DND-41 (cell line): ENCODE data around the gene NEMP2.

Experiments used
- ATAC-seq: fragments of 200-7000 bp; cut with Tn5 transposase; 3 replicates; pipeline ENCODE4 v1.9.1; 2021; ENCODE audit warnings: low read depth; ENCODE audit not compliant: insufficient read depth
- DNase-seq: peaks from one replicate; pipeline ENCODE4 v3.0.0-alpha.2; 2020
- H2AFZ ChIP-seq: 2 replicates; pipeline ENCODE4 v1.6.0; 2012; ENCODE audit warnings: low read depth, low read length
- H3K27ac ChIP-seq: 2 replicates; pipeline ENCODE4 v1.5.1; 2012; ENCODE audit warnings: low read length, inconsistent platforms
- H3K27me3 ChIP-seq: fragments of 200-600 bp; sonication (generic); 2 replicates; pipeline ENCODE4 v1.6.0; 2012; ENCODE audit warnings: low read length, mild to moderate bottlenecking, inconsistent platforms; ENCODE audit not compliant: insufficient read depth, poor library complexity
- H3K36me3 ChIP-seq: 2 replicates; pipeline ENCODE4 v1.5.1; 2012; ENCODE audit warnings: low read length, inconsistent platforms; ENCODE audit not compliant: insufficient read depth
- H3K4me1 ChIP-seq: 2 replicates; pipeline ENCODE4 v1.5.1; 2012; ENCODE audit warnings: mild to moderate bottlenecking, low read length; ENCODE audit not compliant: insufficient read depth
- H3K4me2 ChIP-seq: 2 replicates; pipeline ENCODE4 v1.6.0; 2012; ENCODE audit warnings: mild to moderate bottlenecking, moderate library complexity, low read length, inconsistent platforms; ENCODE audit not compliant: insufficient read depth
- H3K4me3 ChIP-seq, 2 experiments: fragments of 200-600 bp in 1 of 2; shearing (Covaris generic) in 1 of 2; 2 replicates each; pipeline ENCODE4 v1.5.1; 2012 to 2016; ENCODE audit warnings: inconsistent platforms in 2 of 2, low read length in 2 of 2, mild to moderate bottlenecking in 2 of 2, low read depth in 1 of 2, moderate library complexity in 1 of 2
- H3K79me2 ChIP-seq: 2 replicates; pipeline ENCODE4 v1.6.0; 2012; ENCODE audit warnings: low read length, inconsistent platforms; ENCODE audit not compliant: insufficient read depth
- H3K9ac ChIP-seq: 2 replicates; pipeline ENCODE4 v1.6.0; 2012; ENCODE audit warnings: low read depth, mild to moderate bottlenecking, inconsistent platforms, low read length, moderate library complexity
- H3K9me3 ChIP-seq: 2 replicates; pipeline ENCODE4 v1.5.1; 2012; ENCODE audit warnings: low read length, moderate library complexity, mild to moderate bottlenecking, inconsistent platforms; ENCODE audit not compliant: insufficient read depth, severe bottlenecking
- H4K20me1 ChIP-seq: 2 replicates; pipeline ENCODE4 v1.6.0; 2012; ENCODE audit warnings: low read length; ENCODE audit not compliant: insufficient read depth
- CTCF ChIP-seq: IDR thresholded peaks from 2 replicates; pipeline ENCODE4 v1.5.1; 2012; ENCODE audit warnings: borderline replicate concordance, low read length, moderate library complexity, mild to moderate bottlenecking; ENCODE audit not compliant: poor library complexity, severe bottlenecking; ENCODE audit errors: extremely low read depth
- EZH2 ChIP-seq: IDR thresholded peaks from 3 replicates; pipeline ENCODE4 v1.6.1; 2012; ENCODE audit warnings: borderline replicate concordance, low read depth, mild to moderate bottlenecking, moderate library complexity, low read length, inconsistent platforms; ENCODE audit not compliant: severe bottlenecking

The NEMP2 gene

GRCh38 chr2:190551928-190552327 is 17.4 kb upstream of the NEMP2 start:
- DNase-seq (no peak), ATAC-seq (no peak)
- Histone ChIP-seq H2AFZ (no peak overlapping the region), H3K27ac (no peak overlapping the region), H3K36me3 (no peaks in the 10 kb centered on the region), H3K9me3 (no peaks in the 10 kb centered on the region), H3K4me1 (no peaks in the 10 kb centered on the region), H3K4me3 (no peak overlapping the region), H3K27me3 (no peaks in the 10 kb centered on the region), H3K79me2 (no peaks in the 10 kb centered on the region), H3K4me2 (no peak overlapping the region), H4K20me1 (no peaks in the 10 kb centered on the region), H3K9ac (no peak overlapping the region)
- TF ChIP-seq EZH2: no peak
- TF ChIP-seq CTCF: no peak

GRCh38 chr2:190550137-190550536 is 15.6 kb upstream of the NEMP2 start:
- no peaks in the 10 kb centered on the region for H3K27me3 ChIP-seq
- no peaks in the 10 kb centered on the region for H3K36me3 ChIP-seq
- no peak overlapping the region for H3K4me3 ChIP-seq
- no peaks in the 10 kb centered on the region for H3K9me3 ChIP-seq
- no peak for TF ChIP-seq CTCF
- TF ChIP-seq EZH2: no peak
- no peaks in the 10 kb centered on the region for H3K4me1 ChIP-seq
- no peak overlapping the region for H3K27ac ChIP-seq
- DNase-seq: no peak
- no peak overlapping the region for H2AFZ ChIP-seq
- no peaks in the 10 kb centered on the region for H4K20me1 ChIP-seq
- no peak overlapping the region for H3K9ac ChIP-seq
- no peaks in the 10 kb centered on the region for H3K79me2 ChIP-seq
- H3K4me2 ChIP-seq: no peak overlapping the region
- no peak for ATAC-seq

- Histone ChIP-seq H3K27ac (no peak overlapping the region), H2AFZ (no peak overlapping the region), H3K36me3 (no peaks in the 10 kb centered on the region), H3K27me3 (no peaks in the 10 kb centered on the region), H3K4me2 (no peak overlapping the region), H3K9me3 (no peaks in the 10 kb centered on the region), H3K4me3 (no peak overlapping the region), H3K79me2 (no peaks in the 10 kb centered on the region), H3K9ac (no peak overlapping the region), H4K20me1 (no peaks in the 10 kb centered on the region), H3K4me1 (no peaks in the 10 kb centered on the region)
- no peak for DNase-seq
- TF ChIP-seq EZH2: no peak
- no peak for TF ChIP-seq CTCF
- no peak for ATAC-seq
These were observed 13.4 kb upstream of the NEMP2 start for GRCh38 chr2:190547886-190548285.

- no peaks in the 10 kb centered on the region for H3K4me1 ChIP-seq
- H3K4me2 ChIP-seq: no peak overlapping the region
- TF ChIP-seq EZH2 (no peak), CTCF (no peak)
These were observed 12.2 kb upstream of the NEMP2 start for GRCh38 chr2:190546734-190547133.

More at GRCh38 chr2:190546734-190547133, 12.2 kb upstream of the NEMP2 start:
- DNase-seq: no peak
- H3K79me2 ChIP-seq: no peaks in the 10 kb centered on the region
- H2AFZ ChIP-seq: no peak overlapping the region
- H3K4me3 ChIP-seq: no peak overlapping the region
- no peak overlapping the region for H3K9ac ChIP-seq
- H3K27me3 ChIP-seq: no peaks in the 10 kb centered on the region
- H3K27ac ChIP-seq: no peak overlapping the region
- H4K20me1 ChIP-seq: no peaks in the 10 kb centered on the region
- H3K9me3 ChIP-seq: peaks cover 3% of the 10 kb centered on the region
- H3K36me3 ChIP-seq: no peaks in the 10 kb centered on the region
- ATAC-seq: no peak
